Measurements from ENCODE around the gene TSNAXIP1. TPM values are rescaled to one million over a fixed set of nuclear protein-coding genes. Genes with fewer than 3 reads are reported as not detected.
A peak's percentile ranks its signal among the peaks of the same experiment; 100 is the strongest.

TSNAXIP1 gene
- total and polyA plus RNA-seq, 10 of the 15 experiments (the other 5 are each of a cell fraction or from before 2014, with no cell fraction given) = 0.09 to 0.63 (median 0.37) TPM; not detected in 1

DNA sequence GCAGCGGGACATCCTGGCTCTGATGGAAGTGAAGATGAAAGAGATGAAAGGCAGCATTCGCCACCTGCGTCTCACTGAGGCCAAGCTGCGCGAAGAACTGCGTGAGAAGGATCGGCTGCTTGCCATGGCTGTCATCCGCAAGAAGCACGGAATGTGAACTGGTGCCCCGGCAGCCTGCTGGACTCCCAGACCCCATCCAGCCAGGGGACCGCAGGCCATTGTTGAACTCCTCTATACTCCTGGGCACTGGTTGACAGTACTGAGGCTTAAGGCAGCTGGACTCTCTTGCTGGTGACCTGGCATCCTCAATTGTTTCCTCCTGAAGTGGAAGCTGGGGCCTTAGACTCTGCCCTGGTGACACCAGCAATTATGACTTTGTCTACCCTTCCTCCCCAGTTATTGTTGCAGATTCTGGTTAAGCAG lies 36.7 kb downstream of the TSNAXIP1 start:
- H3K36me3 ChIP-seq (ENCODE audit: control insufficient read depth in 2 of 2, insufficient read depth in 2 of 2, low read length in 1 of 2) = peaks cover 0 to 4% of the 10 kb centered on the region in 2 experiments; a peak in 1 of 4 replicates
- RAD21 ChIA-PET (ENCODE audit: unreplicated experiment) = no interaction called here
- ATAC-seq = no peak
- H3K4me3 ChIP-seq = peak overlapping the region; percentile 96
- BruUV-seq (replicated peaks) = TSS peak; percentile 31
- SMC1A ChIA-PET (ENCODE audit: uncharacterized antibody, unreplicated experiment) = interaction anchor here (0.7 to 1.7 kb wide), 3 partner anchors 10 to 30 kb away, joined by 3 to 5 read pairs (median 3); partner anchors contain the start of gene EDC4
- no peak for FAIRE-seq
- peak overlapping the region; percentile 38; the same call in 1 of the 2 replicates for H3K27ac ChIP-seq (ENCODE audit: control insufficient read depth, insufficient read depth)
- no peak for DNase-seq (ENCODE audit: low read depth, low spot score)
- H3K9me3 ChIP-seq (replicated peaks; ENCODE audit: control insufficient read depth, insufficient read depth, low read length) = no peaks in the 10 kb centered on the region
- TF ChIP-seq MTA2 (IDR thresholded peaks at IDR 0.05; ENCODE audit: low read depth) (no peak), JUND (IDR thresholded peaks at IDR 0.05; ENCODE audit: low read depth, low read length) (no peak), SMAD1 (IDR thresholded peaks at IDR 0.05; ENCODE audit: low read depth, partially characterized antibody) (no peak), ZZZ3 (IDR thresholded peaks at IDR 0.05; ENCODE audit: control insufficient read depth, insufficient read length, low read depth) (no peak), EED (IDR thresholded peaks at IDR 0.05; ENCODE audit: low read depth) (0 out of 2 replicates have a peak, but pooled peaks have one; percentile 17), CBX3 (IDR thresholded peaks at IDR 0.05; ENCODE audit: borderline replicate concordance, low read depth) (no peak)
- TF ChIP-seq, protein P1, sequence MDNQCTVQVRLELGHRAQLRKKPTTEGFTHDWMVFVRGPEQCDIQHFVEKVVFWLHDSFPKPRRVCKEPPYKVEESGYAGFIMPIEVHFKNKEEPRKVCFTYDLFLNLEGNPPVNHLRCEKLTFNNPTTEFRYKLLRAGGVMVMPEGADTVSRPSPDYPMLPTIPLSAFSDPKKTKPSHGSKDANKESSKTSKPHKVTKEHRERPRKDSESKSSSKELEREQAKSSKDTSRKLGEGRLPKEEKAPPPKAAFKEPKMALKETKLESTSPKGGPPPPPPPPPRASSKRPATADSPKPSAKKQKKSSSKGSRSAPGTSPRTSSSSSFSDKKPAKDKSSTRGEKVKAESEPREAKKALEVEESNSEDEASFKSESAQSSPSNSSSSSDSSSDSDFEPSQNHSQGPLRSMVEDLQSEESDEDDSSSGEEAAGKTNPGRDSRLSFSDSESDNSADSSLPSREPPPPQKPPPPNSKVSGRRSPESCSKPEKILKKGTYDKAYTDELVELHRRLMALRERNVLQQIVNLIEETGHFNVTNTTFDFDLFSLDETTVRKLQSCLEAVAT (IDR thresholded peaks at IDR 0.05) = peak; percentile 53; the same call in 1 of the 2 replicates
- H2AFZ ChIP-seq (ENCODE audit: control insufficient read depth, low read depth, low read length) = no peak overlapping the region; the same call in 1 of the 2 replicates
- H4K20me1 ChIP-seq (ENCODE audit: control insufficient read depth, insufficient read depth) = no peaks in the 10 kb centered on the region
- intact Hi-C loops (cut with micrococcal nuclease; ENCODE audit: unreplicated experiment) (no loop called here), in situ Hi-C loops (cut with MboI) (no loop called here)
- 8% methylated on average over 11 of the region's 11 CpGs for WGBS (ENCODE audit: insufficient coverage, insufficient replicate concordance, low lambda C conversion rate, missing lambda C conversion rate)
- H3K79me2 ChIP-seq (ENCODE audit: control insufficient read depth, insufficient read depth, low read length) = peaks cover 46% of the 10 kb centered on the region
- H3K4me2 ChIP-seq (ENCODE audit: control insufficient read depth, insufficient read depth) = peak overlapping the region; percentile 93
- POLR2A ChIA-PET = no interaction called here
- CTCF ChIA-PET = interaction anchor here (1.1 to 2.0 kb wide), 5 partner anchors 10 to 321 kb away, joined by 3 to 8 read pairs (median 5); partner anchors contain the start of gene EDC4
- peaks cover 29% of the 10 kb centered on the region for H3K4me1 ChIP-seq (ENCODE audit: control insufficient read depth, insufficient read depth, low read length)
- peak overlapping the region; percentile 91 for H3K9ac ChIP-seq (ENCODE audit: control insufficient read depth, insufficient read depth, low read length)
- H3K27me3 ChIP-seq (replicated peaks in 1 of 2; ENCODE audit: control insufficient read depth in 2 of 2, insufficient read depth in 2 of 2, low read length in 1 of 2) = no peaks in the 10 kb centered on the region
